Breast epithelium (tissue), 3 donors: ENCODE measurements around the gene ZDHHC6.

Experiments
- POLR2A ChIP-seq: fragments of 450-650 bp; IDR thresholded peaks from one replicate; pipeline ENCODE4 v1.6.1; 2016; ENCODE audit warnings: antibody characterized with exemption, mild to moderate bottlenecking, moderate library complexity
- TF ChIP-seq, protein P1 (sequence below), 3 donors: fragments of 450-650 bp; IDR thresholded peaks; one replicate each; pipeline ENCODE4 v1.5.1; 2016 to 2017; ENCODE audit warnings: antibody characterized with exemption in 3 of 3, mild to moderate bottlenecking in 3 of 3, moderate library complexity in 3 of 3

DNA sequence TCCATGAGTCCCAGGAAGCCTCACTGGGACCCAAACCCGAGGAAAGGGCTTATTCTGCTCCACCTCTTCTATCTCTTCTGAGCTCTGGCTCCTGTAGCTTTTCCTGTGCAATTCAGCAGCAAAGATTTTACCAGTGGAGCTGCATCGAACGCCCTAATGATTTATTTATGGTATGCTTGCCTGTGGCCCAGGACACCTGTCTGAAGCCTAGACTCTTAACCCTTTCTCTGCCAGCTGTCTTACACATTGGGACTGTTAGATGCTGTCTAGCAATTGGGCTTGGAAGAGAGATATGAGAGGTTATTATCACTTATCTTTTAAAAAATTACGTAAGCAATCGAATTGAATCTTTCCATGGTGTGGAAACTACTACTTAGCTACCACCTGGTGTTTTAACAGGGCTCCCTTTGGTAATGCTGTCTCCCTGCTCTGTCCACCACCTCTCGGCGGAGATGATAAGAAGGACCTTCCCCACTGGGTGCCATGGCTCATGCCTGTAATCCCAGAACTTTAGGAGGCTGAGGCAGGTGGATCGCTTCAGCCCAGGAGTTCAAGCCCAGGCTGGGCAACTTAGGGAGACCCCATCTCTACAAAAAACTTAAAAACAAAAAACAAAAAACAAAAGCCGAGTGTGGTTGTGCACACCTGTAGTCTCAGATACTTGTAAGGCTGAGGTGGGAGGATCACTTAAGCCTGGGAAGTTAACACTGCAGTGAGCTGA is 64.0 kb downstream of the ZDHHC6 start:
- TF ChIP-seq POLR2A, result no peak
- TF ChIP-seq, protein P1, sequence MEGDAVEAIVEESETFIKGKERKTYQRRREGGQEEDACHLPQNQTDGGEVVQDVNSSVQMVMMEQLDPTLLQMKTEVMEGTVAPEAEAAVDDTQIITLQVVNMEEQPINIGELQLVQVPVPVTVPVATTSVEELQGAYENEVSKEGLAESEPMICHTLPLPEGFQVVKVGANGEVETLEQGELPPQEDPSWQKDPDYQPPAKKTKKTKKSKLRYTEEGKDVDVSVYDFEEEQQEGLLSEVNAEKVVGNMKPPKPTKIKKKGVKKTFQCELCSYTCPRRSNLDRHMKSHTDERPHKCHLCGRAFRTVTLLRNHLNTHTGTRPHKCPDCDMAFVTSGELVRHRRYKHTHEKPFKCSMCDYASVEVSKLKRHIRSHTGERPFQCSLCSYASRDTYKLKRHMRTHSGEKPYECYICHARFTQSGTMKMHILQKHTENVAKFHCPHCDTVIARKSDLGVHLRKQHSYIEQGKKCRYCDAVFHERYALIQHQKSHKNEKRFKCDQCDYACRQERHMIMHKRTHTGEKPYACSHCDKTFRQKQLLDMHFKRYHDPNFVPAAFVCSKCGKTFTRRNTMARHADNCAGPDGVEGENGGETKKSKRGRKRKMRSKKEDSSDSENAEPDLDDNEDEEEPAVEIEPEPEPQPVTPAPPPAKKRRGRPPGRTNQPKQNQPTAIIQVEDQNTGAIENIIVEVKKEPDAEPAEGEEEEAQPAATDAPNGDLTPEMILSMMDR (IDR thresholded peaks at IDR 0.05), result no peak
